GM19099 (cell line): ENCODE results near the gene RASGEF1C.

Experiments
- POLR2A ChIP-seq: IDR thresholded peaks from 3 replicates; pipeline ENCODE4 v1.6.1; 2011; ENCODE audit warnings: low read depth; ENCODE audit not compliant: insufficient read length; ENCODE audit errors: extremely low read depth

The RASGEF1C gene

DNA sequence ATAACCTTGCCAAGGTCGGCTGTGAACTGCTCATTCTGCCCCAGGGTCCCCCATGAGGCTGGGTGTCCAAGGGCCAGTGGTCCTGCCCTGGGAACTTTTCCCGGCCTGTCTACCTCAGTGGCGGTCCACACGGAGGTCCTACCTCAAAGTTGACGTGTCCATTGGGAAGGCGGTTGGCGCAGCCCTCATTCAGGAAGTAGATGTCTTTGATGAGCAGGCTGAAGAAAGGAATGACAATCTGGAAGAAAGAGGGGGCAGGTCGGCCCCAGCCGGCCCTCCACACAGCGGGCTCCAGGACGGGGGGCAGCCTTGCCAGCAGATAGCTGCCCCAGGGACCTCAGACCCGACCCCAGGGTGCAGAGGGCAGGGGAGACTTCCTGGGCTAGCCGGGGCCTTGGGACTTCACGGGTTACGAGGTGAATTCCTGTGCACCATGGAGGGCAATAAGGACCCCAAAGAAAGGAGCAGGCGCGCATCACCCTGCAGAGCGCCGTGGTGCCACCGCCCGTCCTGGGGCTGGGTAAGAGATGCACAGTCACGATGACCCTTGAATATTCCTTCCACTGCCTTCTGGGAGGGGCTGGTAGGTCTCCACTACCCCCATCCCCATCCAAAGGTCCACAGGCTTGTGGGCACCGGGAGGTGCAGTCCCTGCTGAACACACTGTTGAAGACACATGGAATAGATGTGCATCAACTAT lies 94.6 kb downstream of the RASGEF1C start:
- no peak for TF ChIP-seq POLR2A

DNA sequence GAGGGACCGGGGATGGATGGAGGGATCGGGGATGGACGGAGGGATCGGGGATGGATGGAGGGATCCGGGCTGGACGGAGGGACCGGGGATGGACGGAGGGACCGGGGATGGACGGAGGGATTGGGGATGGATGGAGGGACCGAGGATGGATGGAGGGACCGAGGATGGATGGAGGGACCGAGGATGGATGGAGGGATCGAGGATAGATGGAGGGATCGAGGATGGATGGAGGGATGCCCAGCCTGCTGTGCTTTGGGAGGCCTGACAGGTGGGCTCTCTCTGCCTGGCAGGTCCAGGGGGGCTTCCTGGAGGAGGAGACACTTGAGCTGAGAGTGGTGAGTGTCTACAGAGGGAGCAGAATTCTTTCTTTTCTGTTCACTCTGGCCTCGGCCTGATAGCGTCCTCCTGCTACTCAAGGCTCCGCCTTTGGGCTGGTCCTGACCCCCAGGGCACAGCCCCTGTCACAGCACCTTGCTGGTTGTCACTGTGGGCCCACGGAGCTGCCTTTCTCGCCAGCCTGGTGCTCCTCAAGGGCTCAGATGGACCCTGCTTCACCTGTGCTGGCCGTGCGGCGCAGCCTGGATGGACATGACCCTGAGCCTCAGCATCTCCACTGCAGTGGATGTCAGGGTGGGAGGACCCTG lies 95.2 kb downstream of the RASGEF1C start:
- no peak for TF ChIP-seq POLR2A

DNA sequence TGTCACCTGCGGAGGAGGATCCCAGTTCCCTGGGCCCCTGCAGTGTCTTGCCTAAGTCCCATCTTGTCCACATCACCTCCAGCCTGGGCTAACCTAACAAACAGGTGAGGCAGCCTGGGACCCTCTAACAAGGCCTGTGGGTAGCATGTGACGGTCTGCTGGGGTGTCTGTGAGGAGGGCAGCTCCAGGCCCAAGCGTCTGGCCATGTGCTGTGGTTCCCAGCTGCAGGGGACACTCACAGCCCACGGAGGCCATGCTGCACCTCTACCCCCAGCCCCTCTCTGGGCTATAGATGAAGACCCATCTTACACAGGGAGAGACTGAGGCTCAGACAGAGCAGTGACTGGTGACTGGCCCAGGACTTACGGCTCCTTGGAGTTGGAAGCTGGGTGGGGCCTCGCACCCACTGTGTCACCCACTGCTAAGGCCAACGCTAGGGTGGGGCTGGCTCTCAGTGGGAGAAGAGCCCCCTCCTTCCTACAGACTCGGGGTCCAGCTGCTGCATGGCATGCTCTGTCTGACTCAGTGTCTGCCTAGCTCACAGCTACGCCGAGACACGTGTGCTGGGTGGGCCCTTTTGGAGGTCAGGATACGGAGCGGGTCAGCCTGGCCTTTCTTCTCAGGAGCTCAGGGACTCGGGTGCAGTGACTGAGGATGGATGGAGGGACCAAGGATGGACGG lies 96.7 kb downstream of the RASGEF1C start:
- TF ChIP-seq POLR2A = no peak

DNA sequence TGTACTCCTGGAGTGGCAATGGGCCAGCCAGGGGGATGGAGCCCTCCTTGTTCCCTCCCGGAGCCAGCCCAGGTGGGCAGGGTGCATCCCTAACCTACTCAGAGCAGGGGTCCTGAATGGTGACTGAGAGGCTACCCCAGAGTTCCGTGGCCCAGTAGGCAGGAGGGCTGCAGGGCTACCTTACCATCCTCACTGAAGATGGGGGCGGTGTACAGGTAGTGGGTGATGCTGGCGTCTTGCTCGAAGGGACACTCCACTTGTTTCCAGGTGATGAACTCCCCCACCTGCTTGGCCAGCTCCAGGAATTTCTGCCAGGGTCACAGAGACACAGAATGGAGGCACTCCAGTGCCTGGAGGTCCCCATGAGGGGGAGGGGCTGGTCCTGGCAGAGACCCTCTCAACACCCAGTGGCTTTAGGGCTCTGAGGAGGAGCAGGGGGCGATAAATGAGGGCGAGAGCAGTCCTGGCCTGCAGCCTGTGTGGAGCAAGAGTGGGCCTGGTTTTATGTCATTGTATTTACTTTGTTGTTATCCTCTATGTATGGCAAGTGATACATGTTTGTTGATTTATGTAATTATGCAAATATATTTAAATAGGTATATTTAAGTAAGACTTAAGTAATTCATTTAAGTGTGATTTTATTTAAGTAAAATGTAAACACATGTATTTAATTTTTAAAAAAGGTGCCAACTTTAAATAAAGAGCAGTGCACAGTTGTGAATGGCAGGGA lies 97.6 kb downstream of the RASGEF1C start:
- no peak for TF ChIP-seq POLR2A

DNA sequence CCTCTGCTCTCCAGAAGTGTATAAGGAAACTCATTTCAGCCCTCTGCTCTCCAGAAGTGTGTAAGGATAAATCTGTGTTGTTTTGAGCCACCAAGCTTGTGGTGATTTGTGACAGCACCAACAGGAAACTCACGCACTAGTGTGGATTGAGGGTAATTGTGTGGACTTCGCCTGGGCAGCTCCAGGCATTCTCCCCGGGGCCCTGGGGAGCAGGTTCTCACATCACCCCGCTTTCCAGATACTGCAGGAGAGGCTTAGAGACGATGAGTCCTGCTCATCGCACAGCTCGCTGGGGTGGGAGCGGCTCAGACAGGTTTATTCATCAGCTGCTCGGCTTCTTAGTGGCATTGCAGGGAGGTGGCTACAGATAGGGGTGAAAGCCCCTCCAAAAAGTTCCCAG lies 99.1 kb downstream of the RASGEF1C start:
- TF ChIP-seq POLR2A = no peak

DNA sequence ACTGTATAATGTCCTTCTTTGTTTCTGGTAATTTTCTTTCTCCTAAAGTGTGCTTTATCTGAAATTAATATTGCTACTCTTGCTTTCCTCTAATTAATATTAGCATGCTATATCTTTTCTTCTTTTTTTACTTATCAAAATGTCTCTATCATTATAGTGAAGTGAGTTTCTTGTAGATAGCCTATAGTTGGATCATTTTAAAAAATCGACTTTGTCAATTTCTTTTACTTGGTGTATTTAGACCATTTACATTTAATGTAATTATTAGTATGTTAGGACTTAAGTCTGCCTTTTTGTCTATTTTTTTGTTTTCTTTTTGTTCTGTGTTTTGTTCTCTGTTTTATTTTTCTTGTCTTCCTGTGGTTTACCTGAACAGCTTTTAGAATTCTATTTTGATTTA lies 102.0 kb downstream of the RASGEF1C start:
- TF ChIP-seq POLR2A = no peak

DNA sequence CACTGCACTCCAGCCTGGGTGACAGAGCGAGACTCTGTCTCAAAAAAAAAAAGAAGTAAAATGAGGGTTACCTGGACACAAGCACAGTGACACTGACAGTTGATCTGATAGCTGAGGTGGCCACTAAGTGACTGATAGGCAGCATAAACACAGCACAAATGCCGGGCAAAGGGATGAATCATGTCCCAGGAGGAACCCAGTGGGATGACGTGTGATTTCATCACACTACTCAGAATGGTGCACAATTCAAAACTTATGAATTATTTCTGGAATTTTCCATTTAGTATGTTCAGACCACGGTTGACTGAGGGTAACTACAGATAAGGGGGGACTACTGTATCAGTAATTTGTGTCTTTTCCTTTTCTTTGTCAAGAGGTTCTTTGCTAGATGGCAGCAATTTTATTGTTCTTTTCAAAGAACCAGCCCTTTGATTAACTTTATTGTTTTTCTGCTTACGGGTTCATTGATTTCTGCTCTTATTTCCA lies 103.1 kb downstream of the RASGEF1C start:
- no peak for TF ChIP-seq POLR2A

DNA sequence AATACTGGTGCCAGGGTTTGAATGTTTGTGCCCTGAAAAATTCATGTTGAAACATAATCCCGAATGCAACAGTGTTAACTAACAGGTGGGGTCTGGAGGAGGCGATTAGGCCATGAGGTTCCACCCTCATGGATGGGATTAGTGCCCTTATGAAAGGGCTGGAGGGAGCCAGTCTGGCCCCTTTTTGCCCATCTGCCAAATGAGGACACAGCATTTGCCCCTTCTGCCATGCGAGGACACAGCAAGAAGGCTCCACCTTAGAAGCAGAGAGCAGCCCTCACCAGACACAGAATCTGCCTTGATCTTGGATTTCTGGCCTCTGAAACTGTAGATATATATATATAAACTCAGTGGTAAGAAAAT lies 104.9 kb downstream of the RASGEF1C start:
- TF ChIP-seq POLR2A = no peak

DNA sequence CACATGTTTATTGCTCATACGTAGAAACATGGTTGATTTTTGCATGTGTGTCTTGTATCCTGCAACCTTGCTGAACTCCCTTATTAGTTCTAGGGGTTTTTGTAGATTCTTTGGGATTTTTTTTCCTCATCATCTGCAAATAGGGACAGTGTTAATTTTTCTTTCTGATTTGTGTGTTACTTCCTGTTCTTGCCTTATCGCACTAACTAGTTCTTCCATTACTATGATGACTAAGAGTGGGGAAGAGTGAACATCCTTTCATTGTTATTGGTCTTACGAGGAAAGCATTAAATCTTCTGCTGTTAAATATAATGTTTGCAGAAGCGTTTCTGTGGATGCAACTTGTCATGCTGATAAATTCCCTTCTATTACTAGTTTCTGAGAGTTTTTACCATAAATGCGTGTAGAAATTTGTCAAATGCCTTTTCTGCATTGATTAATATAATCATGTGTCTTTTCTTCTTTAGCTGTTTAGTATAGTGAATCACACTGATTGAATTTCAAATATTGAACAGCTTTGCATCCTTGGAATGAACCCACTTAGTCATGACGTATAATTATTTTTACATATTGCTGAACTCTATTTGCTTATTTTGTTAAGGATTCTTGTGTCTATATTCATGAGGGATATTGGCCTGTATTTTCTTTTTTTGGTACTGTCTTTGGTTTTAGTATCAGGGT lies 105.4 kb downstream of the RASGEF1C start:
- TF ChIP-seq POLR2A = no peak

DNA sequence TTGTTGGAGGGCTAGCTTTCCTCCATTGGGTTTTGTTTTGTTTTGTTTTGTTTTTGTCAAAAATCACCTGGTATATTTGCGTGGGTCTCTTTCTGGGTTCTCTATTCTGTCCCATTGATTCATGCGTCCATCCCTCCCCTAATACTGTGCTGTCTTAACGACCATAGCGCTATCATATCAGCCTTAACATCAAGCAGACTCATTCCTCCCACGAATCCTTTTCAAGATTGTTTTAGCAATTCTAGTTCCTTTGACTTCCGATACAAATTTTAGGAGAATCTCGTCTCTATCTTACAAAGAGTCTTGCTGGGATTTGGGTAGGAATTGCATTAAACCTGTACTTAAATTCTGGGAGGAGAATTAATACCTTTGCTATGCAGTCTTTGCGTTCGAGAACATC lies 106.4 kb downstream of the RASGEF1C start:
- TF ChIP-seq POLR2A = no peak

DNA sequence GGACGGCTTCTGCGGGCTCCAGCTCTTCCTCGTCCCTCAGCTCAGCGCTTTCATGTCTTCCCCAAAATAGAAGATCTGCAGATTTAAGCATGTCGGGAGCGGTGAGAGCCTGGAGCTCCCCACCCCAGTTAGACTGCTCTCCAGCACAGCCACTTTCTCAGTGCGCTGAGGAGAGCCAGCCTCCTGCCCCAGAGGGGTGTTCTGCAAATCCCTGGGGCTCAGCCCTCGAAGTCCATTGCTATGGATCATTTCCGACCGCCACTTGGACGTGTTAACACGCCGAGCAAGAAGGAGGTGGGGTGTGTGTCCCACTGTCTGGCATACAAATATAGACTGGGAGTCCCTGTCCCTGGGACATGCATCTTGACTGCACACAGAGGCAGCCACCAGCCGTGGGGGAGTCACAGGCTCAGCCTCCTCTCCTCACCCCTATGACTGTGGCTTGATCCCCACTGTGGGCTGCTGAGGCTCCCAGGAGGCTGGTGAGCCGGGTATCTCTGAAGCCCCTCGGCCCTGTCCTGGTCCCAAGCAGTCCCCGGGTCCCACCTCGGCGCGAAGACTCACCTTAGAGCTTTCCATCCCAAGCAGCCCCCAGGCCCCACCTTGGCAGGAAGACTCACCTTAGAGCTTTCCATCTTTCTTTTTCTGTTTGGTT lies 107.4 kb downstream of the RASGEF1C start:
- TF ChIP-seq POLR2A = no peak

DNA sequence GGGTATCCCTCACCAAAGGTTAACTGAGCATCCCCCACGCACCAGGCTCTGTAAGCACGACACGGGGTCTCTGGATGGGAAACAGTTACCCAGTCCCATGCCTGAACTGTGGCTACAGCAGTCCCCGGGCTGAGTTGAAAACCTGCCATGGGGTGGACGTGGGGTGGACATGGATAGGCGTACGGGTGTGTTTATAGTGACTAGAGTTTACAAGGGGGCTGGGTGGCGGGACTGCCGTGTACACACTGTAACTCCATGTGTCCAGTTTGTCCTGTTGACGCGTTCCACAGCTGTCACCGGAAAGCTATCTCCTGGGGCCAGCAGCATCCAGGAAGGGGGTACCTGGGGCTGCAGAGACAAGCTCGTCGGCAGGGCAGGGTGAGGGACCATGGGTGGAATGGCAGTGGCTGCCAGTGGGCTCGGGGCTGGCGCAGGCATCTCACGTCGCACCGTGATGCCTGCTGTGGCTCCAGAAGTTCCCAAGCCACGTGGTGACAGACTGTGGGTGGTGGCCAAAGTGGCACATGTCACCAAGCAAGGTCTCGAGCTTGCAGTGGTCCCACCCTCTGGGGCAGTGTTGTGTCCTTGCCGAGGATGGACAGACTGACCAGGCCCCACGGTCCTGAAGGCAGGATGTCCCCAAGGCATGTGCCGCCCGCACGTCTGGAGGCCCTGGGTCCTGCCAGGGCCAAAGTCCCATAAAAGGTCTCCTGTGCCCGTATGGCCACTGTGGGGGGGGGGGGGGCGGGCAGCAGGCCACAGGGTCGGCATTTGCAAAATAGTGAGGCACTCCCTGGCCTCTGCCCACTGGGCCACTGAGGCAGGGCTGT lies 108.2 kb downstream of the RASGEF1C start:
- TF ChIP-seq POLR2A = no peak
